Measurements from ENCODE around the gene LEMD2. TPM values are rescaled to one million over a fixed set of nuclear protein-coding genes. Genes with fewer than 3 reads are reported as not detected.

Gene LEMD2
- polyA plus RNA-seq, 2 of the 4 experiments (the other 2 are of a cell fraction): 43.2 to 48.8 TPM

DNA sequence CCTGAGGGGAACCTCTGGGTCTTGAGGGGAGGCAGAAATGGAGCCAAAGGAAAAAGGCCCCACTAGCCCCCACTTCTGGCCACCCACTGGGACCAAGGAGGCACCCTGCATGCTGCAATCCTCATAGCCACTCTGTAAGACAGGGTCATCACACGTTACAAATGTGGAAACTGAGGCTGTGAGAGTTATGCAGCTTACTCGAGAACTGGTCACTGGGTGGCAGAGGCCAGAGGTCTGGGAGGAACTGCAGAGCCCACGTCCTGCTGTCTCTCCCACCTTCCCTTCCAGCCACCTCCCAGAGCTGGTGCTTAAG is 18.1 kb downstream of the LEMD2 start:
- Histone ChIP-seq H3K4me1 (peaks cover 22% of the 10 kb centered on the region), H3K9me3 (no peaks in the 10 kb centered on the region), H3K4me2 (no peak overlapping the region), H3K27ac (peak overlapping the region in 1 of 2 experiments; percentile 72; a peak in 3 of 6 replicates), H3K4me3 (no peak overlapping the region)
- DNase-seq (ENCODE audit: low read depth in 1 of 2, low spot score in 1 of 2) (no peak), ATAC-seq (no peak), FAIRE-seq (no peak)
- TF ChIP-seq ZC3H11A (IDR thresholded peaks at IDR 0.05): no peak
- no peak for TF ChIP-seq GATA3 (IDR thresholded peaks at IDR 0.05; ENCODE audit: borderline replicate concordance)
- TF ChIP-seq POLR2AphosphoS2 (conservative IDR thresholded peaks at IDR 0.05; ENCODE audit: low read length): no peak; the same call in 1 of the 2 replicates
- no peak for TF ChIP-seq RCOR1 (IDR thresholded peaks at IDR 0.05; ENCODE audit: low read depth, low read length)
- TF ChIP-seq, protein P1, sequence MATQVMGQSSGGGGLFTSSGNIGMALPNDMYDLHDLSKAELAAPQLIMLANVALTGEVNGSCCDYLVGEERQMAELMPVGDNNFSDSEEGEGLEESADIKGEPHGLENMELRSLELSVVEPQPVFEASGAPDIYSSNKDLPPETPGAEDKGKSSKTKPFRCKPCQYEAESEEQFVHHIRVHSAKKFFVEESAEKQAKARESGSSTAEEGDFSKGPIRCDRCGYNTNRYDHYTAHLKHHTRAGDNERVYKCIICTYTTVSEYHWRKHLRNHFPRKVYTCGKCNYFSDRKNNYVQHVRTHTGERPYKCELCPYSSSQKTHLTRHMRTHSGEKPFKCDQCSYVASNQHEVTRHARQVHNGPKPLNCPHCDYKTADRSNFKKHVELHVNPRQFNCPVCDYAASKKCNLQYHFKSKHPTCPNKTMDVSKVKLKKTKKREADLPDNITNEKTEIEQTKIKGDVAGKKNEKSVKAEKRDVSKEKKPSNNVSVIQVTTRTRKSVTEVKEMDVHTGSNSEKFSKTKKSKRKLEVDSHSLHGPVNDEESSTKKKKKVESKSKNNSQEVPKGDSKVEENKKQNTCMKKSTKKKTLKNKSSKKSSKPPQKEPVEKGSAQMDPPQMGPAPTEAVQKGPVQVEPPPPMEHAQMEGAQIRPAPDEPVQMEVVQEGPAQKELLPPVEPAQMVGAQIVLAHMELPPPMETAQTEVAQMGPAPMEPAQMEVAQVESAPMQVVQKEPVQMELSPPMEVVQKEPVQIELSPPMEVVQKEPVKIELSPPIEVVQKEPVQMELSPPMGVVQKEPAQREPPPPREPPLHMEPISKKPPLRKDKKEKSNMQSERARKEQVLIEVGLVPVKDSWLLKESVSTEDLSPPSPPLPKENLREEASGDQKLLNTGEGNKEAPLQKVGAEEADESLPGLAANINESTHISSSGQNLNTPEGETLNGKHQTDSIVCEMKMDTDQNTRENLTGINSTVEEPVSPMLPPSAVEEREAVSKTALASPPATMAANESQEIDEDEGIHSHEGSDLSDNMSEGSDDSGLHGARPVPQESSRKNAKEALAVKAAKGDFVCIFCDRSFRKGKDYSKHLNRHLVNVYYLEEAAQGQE (IDR thresholded peaks at IDR 0.05): no peak
- no peak for TF ChIP-seq KDM5A (IDR thresholded peaks at IDR 0.05)
- no peak for TF ChIP-seq TP53 (CRISPR knock-in tag; IDR thresholded peaks at IDR 0.05)
- TF ChIP-seq HDAC2 (IDR thresholded peaks at IDR 0.05): no peak
- no peak for TF ChIP-seq FOSB (CRISPR knock-in tag; IDR thresholded peaks at IDR 0.05)
- no peak for TF ChIP-seq RARB (CRISPR knock-in tag; IDR thresholded peaks at IDR 0.05)
- WGBS (ENCODE audit: missing lambda C conversion rate): 71% methylated on average over 1 of the region's 3 CpGs
- CTCF ChIA-PET: interaction anchor here (0.6 to 9.9 kb wide), 57 partner anchors 9 to 391 kb away, joined by 3 to 123 read pairs (median 4); partner anchors contain the start of genes GRM4, IP6K3, ITPR3 and LEMD2
- POLR2A ChIA-PET: interaction anchor here (1.1 kb wide), 1 partner anchor 59 kb away, joined by 3 read pairs; the partner anchor contains the start of gene UQCC2

- Histone ChIP-seq H3K27ac (peak overlapping the region in 1 of 2 experiments; percentile 72; a peak in 3 of 6 replicates), H3K4me1 (peaks cover 22% of the 10 kb centered on the region), H3K9me3 (no peaks in the 10 kb centered on the region), H3K4me3 (no peak overlapping the region), H3K4me2 (no peak overlapping the region)
- no peak for ATAC-seq
- CTCF ChIA-PET: interaction anchor here (0.7 to 9.9 kb wide), 29 partner anchors 8 to 384 kb away, joined by 3 to 123 read pairs (median 6); partner anchors contain the start of genes GRM4, IP6K3, LEMD2 and UQCC2
- TF ChIP-seq EP300 (IDR thresholded peaks at IDR 0.05): no peak
- no peak for TF ChIP-seq CHD2 (IDR thresholded peaks at IDR 0.05; ENCODE audit: low read length, partially characterized antibody)
- TF ChIP-seq, protein P1 (IDR thresholded peaks at IDR 0.05): no peak
- TF ChIP-seq JUNB (IDR thresholded peaks at IDR 0.05): no peak
- no peak for TF ChIP-seq E2F6 (IDR thresholded peaks at IDR 0.05; ENCODE audit: borderline replicate concordance, low read depth)
- TF ChIP-seq EHMT2 (IDR thresholded peaks at IDR 0.05; ENCODE audit: low read depth): no peak
- TF ChIP-seq, protein P2, sequence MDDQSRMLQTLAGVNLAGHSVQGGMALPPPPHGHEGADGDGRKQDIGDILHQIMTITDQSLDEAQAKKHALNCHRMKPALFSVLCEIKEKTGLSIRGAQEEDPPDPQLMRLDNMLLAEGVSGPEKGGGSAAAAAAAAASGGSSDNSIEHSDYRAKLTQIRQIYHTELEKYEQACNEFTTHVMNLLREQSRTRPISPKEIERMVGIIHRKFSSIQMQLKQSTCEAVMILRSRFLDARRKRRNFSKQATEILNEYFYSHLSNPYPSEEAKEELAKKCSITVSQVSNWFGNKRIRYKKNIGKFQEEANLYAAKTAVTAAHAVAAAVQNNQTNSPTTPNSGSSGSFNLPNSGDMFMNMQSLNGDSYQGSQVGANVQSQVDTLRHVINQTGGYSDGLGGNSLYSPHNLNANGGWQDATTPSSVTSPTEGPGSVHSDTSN (IDR thresholded peaks at IDR 0.05): no peak
- TF ChIP-seq JUN (IDR thresholded peaks at IDR 0.05): no peak; a peak in 1 of 5 replicates
- no peak for TF ChIP-seq ATOH8 (CRISPR knock-in tag; IDR thresholded peaks at IDR 0.05; ENCODE audit: low read depth)
- TF ChIP-seq CHD4 (IDR thresholded peaks at IDR 0.05; ENCODE audit: borderline replicate concordance): no peak
- TF ChIP-seq HEYL (CRISPR knock-in tag; IDR thresholded peaks at IDR 0.05): no peak
- TF ChIP-seq RCOR1 (IDR thresholded peaks at IDR 0.05; ENCODE audit: low read depth, low read length): no peak
- TF ChIP-seq HOXA7 (CRISPR knock-in tag; IDR thresholded peaks at IDR 0.05): no peak
- POLR2A ChIA-PET: no interaction called here
- WGBS (ENCODE audit: missing lambda C conversion rate): 82% methylated on average over 12 of the region's 14 CpGs
- DNase-seq (ENCODE audit: low read depth in 1 of 2, low spot score in 1 of 2): no peak
- no peak for FAIRE-seq
Observed at GRCh38 chr6:33770124-33770832, 18.7 kb downstream of the LEMD2 start.

Measured in A549 (cell line).